Anterior cingulate cortex (tissue), 58 donors: ENCODE measurements around the gene PRUNE1.

Experiments used
- DNase-seq, 58 donors: peaks; one replicate each; lab custom pipeline; 2025; lab: John Stamatoyannopoulos, UW

PRUNE1 gene

DNA sequence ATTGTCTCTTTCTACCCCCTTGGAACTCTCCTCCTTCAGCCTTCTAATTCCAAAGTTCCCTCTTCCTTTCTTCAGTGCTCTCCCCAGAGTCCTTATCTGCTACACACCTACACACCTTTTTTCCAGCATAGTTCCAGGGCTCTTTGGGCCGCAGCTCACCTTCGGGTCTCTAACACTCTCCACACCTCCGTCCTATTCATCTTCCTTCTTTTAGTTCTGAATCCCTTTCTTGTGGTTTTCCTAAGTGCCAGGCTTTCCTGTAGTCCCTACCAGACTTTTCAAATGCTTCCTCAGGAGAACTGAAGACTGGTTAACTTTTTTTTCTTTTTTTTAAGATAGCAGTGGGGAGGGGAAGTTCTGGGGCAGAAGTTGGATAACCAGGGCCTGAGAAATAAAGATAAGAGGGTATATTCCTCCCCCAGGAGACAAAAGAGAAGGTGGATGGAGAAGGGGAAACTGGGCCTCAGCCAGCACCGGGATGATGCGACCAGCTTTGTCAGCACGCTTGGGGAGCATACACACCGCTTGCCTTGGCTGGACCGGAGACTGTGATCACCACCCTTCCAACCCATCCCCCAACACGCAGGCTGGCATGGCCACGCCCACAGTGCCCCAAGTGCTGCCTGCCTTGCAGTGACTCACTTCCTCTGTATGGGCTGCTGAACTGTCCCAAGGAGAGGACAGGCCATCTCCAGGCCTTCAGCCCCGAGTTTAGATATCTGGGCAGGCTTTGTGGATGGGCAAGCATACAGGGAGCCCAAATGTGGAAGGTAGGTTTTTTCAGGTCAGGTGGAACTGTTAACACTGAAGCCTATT, 31.2 kb upstream of the PRUNE1 start:
- peak in 50 of 58 donors; percentile 7 to 87 (median 60) for DNase-seq

- DNase-seq, result peak in 56 of 58 donors; percentile 25 to 89 (median 68)
Measured at GRCh38 chr1:150979092-150980056, 28.9 kb upstream of the PRUNE1 start.

DNA sequence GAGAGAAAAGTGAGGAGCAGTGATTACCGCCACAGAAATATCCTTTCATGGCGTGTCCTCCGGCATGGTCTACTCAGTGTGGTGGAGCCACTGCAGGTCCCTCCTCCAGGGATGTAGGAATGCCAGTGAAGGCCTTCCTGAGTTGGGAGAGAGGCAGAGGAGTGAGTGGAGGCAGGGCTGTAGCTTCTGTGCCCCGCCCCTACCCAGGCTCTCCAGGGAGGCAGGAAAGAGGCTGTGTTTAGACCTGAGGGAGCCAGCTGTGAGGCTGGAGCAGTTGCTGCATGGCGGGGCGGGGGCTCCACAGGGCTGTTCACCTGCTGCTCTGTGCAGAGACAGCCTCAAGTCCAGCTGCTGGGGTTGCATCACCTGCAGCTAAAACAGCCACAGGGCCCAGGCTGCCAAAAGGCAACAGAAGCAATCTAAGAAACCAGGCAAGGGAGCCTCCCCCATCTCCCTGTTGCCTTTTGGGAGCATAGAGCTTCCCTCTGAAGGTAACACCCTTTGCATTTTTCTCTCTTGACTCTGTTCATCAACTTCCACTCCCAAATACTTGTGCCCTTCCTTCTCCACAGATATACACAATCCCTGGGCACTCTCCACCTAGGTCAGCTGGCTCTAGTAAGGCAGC, 27.0 kb upstream of the PRUNE1 start:
- DNase-seq, result no peak

GRCh38 chr1:150981805-150982712, 26.2 kb upstream of the PRUNE1 start, which contains the start of gene ANXA9:
TSS of gene ANXA9 (plus strand) at chr1:150982292. CDS start at chr1:150983106, 814 bp downstream.
- DNase-seq, result no peak

GRCh38 chr1:150985179-150985825, 22.9 kb upstream of the PRUNE1 start:
- DNase-seq, result no peak

- DNase-seq, result no peak
Measured at GRCh38 chr1:150987924-150988323, 20.3 kb upstream of the PRUNE1 start.

DNA sequence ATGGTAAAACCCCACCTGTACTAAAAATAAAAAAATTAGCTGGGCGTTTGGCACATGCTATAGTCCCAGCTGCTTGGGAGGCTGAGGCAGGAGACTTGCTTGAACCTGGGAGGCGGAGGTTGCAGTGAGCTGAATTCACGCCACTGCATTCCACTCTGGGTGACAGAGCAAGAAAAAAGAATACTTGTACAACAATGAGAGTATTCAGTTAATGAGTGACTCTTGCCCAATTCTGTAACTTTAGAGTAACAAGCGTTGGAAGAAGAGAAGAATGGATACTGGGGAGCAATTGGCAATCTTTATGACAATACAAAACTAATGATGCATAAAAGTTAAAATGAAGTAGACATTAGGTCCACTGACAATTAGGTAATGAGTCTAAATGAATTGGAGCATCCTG, 15.6 kb upstream of the PRUNE1 start:
- no peak for DNase-seq

GRCh38 chr1:150994248-150994647, 14.0 kb upstream of the PRUNE1 start:
- DNase-seq, result no peak

- no peak for DNase-seq
Measured at GRCh38 chr1:150995460-150995859, 12.8 kb upstream of the PRUNE1 start.

DNA sequence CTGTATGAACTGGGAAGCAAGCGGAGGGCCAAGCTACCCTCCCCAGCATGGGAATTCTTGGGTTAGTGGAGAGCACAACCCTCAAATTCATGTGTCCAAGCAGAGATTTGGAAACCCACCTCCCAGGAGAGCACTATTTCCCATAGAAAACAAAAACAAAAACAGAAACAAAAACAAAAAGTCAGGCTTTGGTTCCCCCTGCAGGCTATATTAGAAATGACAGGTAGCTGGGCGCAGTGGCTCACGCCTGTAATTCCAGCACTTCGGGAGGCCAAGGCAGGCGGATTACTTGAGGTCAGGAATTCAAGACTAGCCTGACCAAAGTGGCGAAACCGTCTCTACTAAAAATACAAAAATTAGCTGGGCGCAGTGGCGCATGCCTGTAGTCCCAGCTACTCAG, 12.4 kb upstream of the PRUNE1 start:
- peak in 16 of 58 donors; percentile 3 to 42 (median 16) for DNase-seq

GRCh38 chr1:150997126-150997872, 10.9 kb upstream of the PRUNE1 start:
- no peak for DNase-seq

GRCh38 chr1:150997949-150998348, 10.3 kb upstream of the PRUNE1 start:
- no peak for DNase-seq

GRCh38 chr1:150999051-150999674, 9.1 kb upstream of the PRUNE1 start:
- peak in 13 of 58 donors; percentile 8 to 53 (median 23) for DNase-seq

GRCh38 chr1:150999926-151000325, 8.3 kb upstream of the PRUNE1 start:
- no peak for DNase-seq

- no peak for DNase-seq
Measured at GRCh38 chr1:151000408-151000807, 7.8 kb upstream of the PRUNE1 start.

- DNase-seq, result no peak
Measured at GRCh38 chr1:151001602-151002001, 6.6 kb upstream of the PRUNE1 start.

GRCh38 chr1:151002051-151002450, 6.2 kb upstream of the PRUNE1 start:
- DNase-seq, result no peak

GRCh38 chr1:151002611-151003010, 5.6 kb upstream of the PRUNE1 start:
- DNase-seq, result no peak
